Keratinocyte (primary cell): ENCODE data around the gene ADI1. TPM values are rescaled to one million over a fixed set of nuclear protein-coding genes. Genes with fewer than 3 reads are reported as not detected.

Source experiments
- DNase-seq: peaks from one replicate; pipeline ENCODE4 v3.0.0-alpha.2; 2011; ENCODE audit warnings: low read depth, missing footprints, low spot score
- FAIRE-seq: peaks from 2 replicates; lab custom pipeline; 2011; peaks lifted over from hg19 to GRCh38; lab: Jason Lieb, UNC
- H2AFZ ChIP-seq: 2 replicates; pipeline ENCODE4 v1.6.0; 2012; ENCODE audit warnings: low read length, control low read depth, inconsistent platforms; ENCODE audit not compliant: control insufficient read depth
- H3K27ac ChIP-seq: 2 replicates; pipeline ENCODE4 v1.5.1; 2011; ENCODE audit warnings: low read length; ENCODE audit not compliant: control insufficient read depth, insufficient read depth
- H3K27me3 ChIP-seq: 3 replicates; pipeline ENCODE4 v1.6.0; 2011; ENCODE audit warnings: low read length; ENCODE audit not compliant: control insufficient read depth, insufficient read depth; ENCODE audit errors: extremely low read depth
- H3K36me3 ChIP-seq, 2 experiments: 2 replicates in 1 of 2; 3 replicates in 1 of 2; pipeline ENCODE4 v1.5.1; 2011; ENCODE audit warnings: low read length in 2 of 2, mild to moderate bottlenecking in 1 of 2; ENCODE audit not compliant: control insufficient read depth in 2 of 2, insufficient read depth in 2 of 2; ENCODE audit errors: extremely low read depth in 1 of 2
- H3K4me1 ChIP-seq: 3 replicates; pipeline ENCODE4 v1.5.1; 2011; ENCODE audit warnings: low read length; ENCODE audit not compliant: control insufficient read depth, insufficient read depth; ENCODE audit errors: extremely low read depth
- H3K4me2 ChIP-seq: 3 replicates; pipeline ENCODE4 v1.6.0; 2011; ENCODE audit warnings: low read depth, low read length; ENCODE audit not compliant: control insufficient read depth, insufficient read depth; ENCODE audit errors: extremely low read depth
- H3K4me3 ChIP-seq, 3 experiments: fragments of 200-600 bp in 1 of 3; sonication (generic) in 1 of 3; 2 replicates in 2 of 3; 3 replicates in 1 of 3; pipeline ENCODE4 v1.5.1; 2011 to 2016; ENCODE audit warnings: low read length in 3 of 3, mild to moderate bottlenecking in 3 of 3, control low read depth in 2 of 3, inconsistent platforms in 1 of 3, low read depth in 1 of 3, mixed read lengths in 1 of 3, mixed run types in 1 of 3, moderate library complexity in 1 of 3; ENCODE audit not compliant: control insufficient read depth in 2 of 3, insufficient read depth in 2 of 3; ENCODE audit errors: extremely low read depth in 1 of 3
- H3K79me2 ChIP-seq: 2 replicates; pipeline ENCODE4 v1.6.0; 2012; ENCODE audit warnings: low read length; ENCODE audit not compliant: control insufficient read depth, insufficient read depth
- H3K9ac ChIP-seq: 3 replicates; pipeline ENCODE4 v1.6.0; 2011; ENCODE audit warnings: low read length; ENCODE audit not compliant: control insufficient read depth, insufficient read depth; ENCODE audit errors: extremely low read depth
- H3K9me1 ChIP-seq: 3 replicates; pipeline ENCODE4 v1.6.0; 2011; ENCODE audit warnings: low read length; ENCODE audit not compliant: control insufficient read depth, insufficient read depth; ENCODE audit errors: extremely low read depth
- H3K9me3 ChIP-seq: 2 replicates; pipeline ENCODE4 v1.5.1; 2012; ENCODE audit warnings: low read depth, low read length; ENCODE audit not compliant: control insufficient read depth
- H4K20me1 ChIP-seq: 3 replicates; pipeline ENCODE4 v1.6.0; 2011; ENCODE audit warnings: low read length; ENCODE audit not compliant: control insufficient read depth, insufficient read depth; ENCODE audit errors: extremely low read depth
- CTCF ChIP-seq, 3 experiments: IDR thresholded peaks in 1 of 3; conservative IDR thresholded peaks in 1 of 3; optimal IDR thresholded peaks in 1 of 3; 2 replicates in 2 of 3; 3 replicates in 1 of 3; pipeline versions ENCODE3 to v1.5.1; 2011; ENCODE audit warnings: low read length in 3 of 3, mild to moderate bottlenecking in 3 of 3, moderate library complexity in 2 of 3, control low read depth in 1 of 3, inconsistent platforms in 1 of 3; ENCODE audit not compliant: insufficient read depth in 2 of 3; ENCODE audit errors: extremely low read depth in 1 of 3
- EZH2 ChIP-seq: IDR thresholded peaks from one replicate; pipeline ENCODE4 v1.6.1; 2012; ENCODE audit warnings: inconsistent platforms, mild to moderate bottlenecking, low read length, moderate library complexity
- dilution Hi-C: fragments of 300-500 bp; cut with MboI; formaldehyde crosslinking; loops from one replicate; pipeline ENCODE4 v1.7.0; 2020; ENCODE audit warnings: low sequenced_read_pairs; ENCODE audit not compliant: extremely low pct_ligation_motif_present
- polyA plus RNA-seq, 5 experiments: library from polyadenylated mRNA; depleted of rRNA in 3 of 5; stranded (reverse) in 3 of 5; stranded (forward) in 1 of 5; unstranded in 1 of 5; fragments of >200 nt; gene quantifications; 1 replicate in 1 of 5; 2 replicates in 3 of 5; 3 replicates in 1 of 5; pipeline versions ENCODE4 v1.2.1 to v1.2.3, GENCODE V29; 2011 to 2012; ENCODE audit warnings: missing spikeins in 2 of 5, low read depth in 1 of 5, low replicate concordance in 1 of 5

ADI1 gene
- polyA plus RNA-seq, 1 donor (not counting 4 experiments of a cell fraction or from before 2014, with no cell fraction given), result 47.4 TPM

GRCh38 chr2:3491716-3492474 is 27.4 kb downstream of the ADI1 start:
- H3K4me3 ChIP-seq, result no peak overlapping the region
- H3K27me3 ChIP-seq, result no peaks in the 10 kb centered on the region
- FAIRE-seq, result no peak
- H3K27ac ChIP-seq, result no peak overlapping the region
- TF ChIP-seq CTCF (optimal IDR thresholded peaks at IDR 0.05 in 1 of 3, IDR thresholded peaks at IDR 0.05 in 1 of 3, conservative IDR thresholded peaks at IDR 0.05 in 1 of 3; ENCODE audit: extremely low read depth in 1 of 3, insufficient read depth in 2 of 3, low read length in 3 of 3) (no peak), EZH2 (no peak)
- no peaks in the 10 kb centered on the region for H3K4me1 ChIP-seq
- H3K9me3 ChIP-seq, result no peaks in the 10 kb centered on the region
- H3K9ac ChIP-seq, result no peak overlapping the region
- no peak overlapping the region for H3K4me2 ChIP-seq
- H3K79me2 ChIP-seq, result no peaks in the 10 kb centered on the region
- H2AFZ ChIP-seq, result no peak overlapping the region
- DNase-seq, result no peak
- no peaks in the 10 kb centered on the region for H4K20me1 ChIP-seq
- no peaks in the 10 kb centered on the region for H3K9me1 ChIP-seq
- dilution Hi-C loops, result no loop called here
- H3K36me3 ChIP-seq, result peaks cover 0 to 3% of the 10 kb centered on the region in 2 experiments

GRCh38 chr2:3491306-3491705 is 28.0 kb downstream of the ADI1 start:
- Histone ChIP-seq H3K4me3 (no peak overlapping the region), H3K36me3 (peaks cover 0 to 2% of the 10 kb centered on the region in 2 experiments), H3K9me3 (no peaks in the 10 kb centered on the region), H3K79me2 (no peaks in the 10 kb centered on the region), H3K27me3 (no peaks in the 10 kb centered on the region), H3K9ac (no peak overlapping the region), H3K4me1 (no peaks in the 10 kb centered on the region), H3K9me1 (no peaks in the 10 kb centered on the region), H3K27ac (no peak overlapping the region), H2AFZ (no peak overlapping the region), H3K4me2 (no peak overlapping the region), H4K20me1 (no peaks in the 10 kb centered on the region)
- TF ChIP-seq EZH2 (no peak), CTCF (optimal IDR thresholded peaks at IDR 0.05 in 1 of 3, IDR thresholded peaks at IDR 0.05 in 1 of 3, conservative IDR thresholded peaks at IDR 0.05 in 1 of 3; ENCODE audit: extremely low read depth in 1 of 3, insufficient read depth in 2 of 3, low read length in 3 of 3) (no peak)
- dilution Hi-C loops, result no loop called here
- no peak for DNase-seq
- no peak for FAIRE-seq
